ENCODE results near the gene TMEM231.
"Not testable (repeated sequence)": the region's sequence is repeated elsewhere in the genome, so short reads cannot be mapped to it uniquely, and the experiment has no call there.

The TMEM231 gene

GRCh38 chr16:75529056-75529905 lies 26.8 kb downstream of the TMEM231 start:
- DNase-seq: no peak

- no peak for DNase-seq
These were observed 28.2 kb downstream of the TMEM231 start for GRCh38 chr16:75527825-75528299.

GRCh38 chr16:75526032-75526790 lies 29.8 kb downstream of the TMEM231 start:
- DNase-seq: no peak

- no peak for DNase-seq
These were observed 36.9 kb downstream of the TMEM231 start for GRCh38 chr16:75519175-75519574.

DNA sequence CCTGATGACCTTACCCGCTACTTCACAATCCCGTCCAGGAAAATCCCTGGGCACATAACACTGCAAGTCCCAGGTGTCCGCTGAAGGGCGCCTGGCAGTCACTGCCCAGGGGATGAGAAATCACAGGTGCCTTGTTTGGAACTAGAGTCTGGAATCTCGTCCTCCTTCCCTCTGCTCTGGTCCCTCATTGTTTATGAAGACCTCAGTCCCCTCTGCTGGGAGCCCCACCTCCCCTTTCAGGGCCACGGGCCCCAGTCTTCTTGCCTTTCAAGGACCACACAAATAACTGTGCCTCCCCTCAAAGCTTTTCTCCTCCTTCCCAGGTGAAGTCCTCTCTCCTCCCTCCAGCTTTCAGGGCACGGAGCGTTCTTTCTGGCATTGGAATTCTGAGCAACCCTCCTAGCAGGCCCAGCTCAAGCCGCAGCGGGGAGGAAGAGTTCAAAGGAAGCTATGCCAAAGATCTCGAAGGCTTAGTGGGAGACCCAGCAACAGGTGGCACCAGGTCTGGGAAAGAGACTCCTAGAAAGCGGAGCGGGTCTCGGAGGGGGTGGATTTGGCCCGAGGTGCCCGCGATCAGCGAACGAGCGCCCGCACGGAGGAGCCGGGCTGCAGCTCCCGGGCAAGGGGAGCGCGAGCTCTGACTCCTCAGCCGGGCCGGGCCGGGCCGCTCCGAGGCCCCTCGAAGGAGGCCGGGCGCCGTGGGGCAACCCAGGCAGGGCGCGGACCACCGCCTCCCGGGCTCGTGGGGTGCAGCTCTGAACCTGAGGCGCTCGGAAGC lies 39.7 kb downstream of the TMEM231 start:
- DNase-seq: not testable (repeated sequence)

DNA sequence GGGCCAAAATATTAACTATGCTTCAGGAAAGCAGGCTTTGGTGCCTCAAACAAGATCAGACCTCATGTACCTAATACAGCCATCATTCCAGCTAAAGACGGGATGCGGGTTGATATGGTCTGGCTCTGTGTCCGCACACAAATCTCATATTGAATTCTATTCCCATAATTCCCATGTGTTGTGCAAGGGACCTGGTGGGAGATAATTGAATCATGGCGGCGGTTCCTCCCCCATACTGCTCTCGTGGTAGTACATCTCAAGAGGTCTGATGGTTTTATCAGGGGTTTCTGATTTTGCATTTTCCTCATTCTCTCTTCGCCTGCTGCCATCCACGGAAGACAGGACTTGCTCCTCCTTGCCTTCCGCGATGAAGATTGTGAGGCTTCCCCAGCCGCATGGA lies 41.8 kb downstream of the TMEM231 start:
- DNase-seq: no peak

GRCh38 chr16:75506574-75506973 lies 49.5 kb downstream of the TMEM231 start:
- no peak for DNase-seq

- no peak for DNase-seq
These were observed 49.9 kb downstream of the TMEM231 start for GRCh38 chr16:75506107-75506506.

GRCh38 chr16:75503801-75504200 lies 52.3 kb downstream of the TMEM231 start:
- DNase-seq: no peak

GRCh38 chr16:75502916-75503605 lies 53.0 kb downstream of the TMEM231 start:
- DNase-seq: no peak

GRCh38 chr16:75501820-75502219 lies 54.2 kb downstream of the TMEM231 start:
- DNase-seq: not testable (repeated sequence)

GRCh38 chr16:75501359-75501758 lies 54.7 kb downstream of the TMEM231 start:
- DNase-seq: no peak

GRCh38 chr16:75498605-75499322 lies 57.3 kb downstream of the TMEM231 start:
- DNase-seq: not testable (repeated sequence)

- DNase-seq: no peak
These were observed 58.5 kb downstream of the TMEM231 start for GRCh38 chr16:75497558-75497957.

GRCh38 chr16:75495076-75495674 lies 60.9 kb downstream of the TMEM231 start, which contains the start of gene CHST6:
TSS of gene CHST6 (minus strand) at chr16:75495441. CDS start at chr16:75479828, 15,613 bp downstream.
- DNase-seq: no peak

DNA sequence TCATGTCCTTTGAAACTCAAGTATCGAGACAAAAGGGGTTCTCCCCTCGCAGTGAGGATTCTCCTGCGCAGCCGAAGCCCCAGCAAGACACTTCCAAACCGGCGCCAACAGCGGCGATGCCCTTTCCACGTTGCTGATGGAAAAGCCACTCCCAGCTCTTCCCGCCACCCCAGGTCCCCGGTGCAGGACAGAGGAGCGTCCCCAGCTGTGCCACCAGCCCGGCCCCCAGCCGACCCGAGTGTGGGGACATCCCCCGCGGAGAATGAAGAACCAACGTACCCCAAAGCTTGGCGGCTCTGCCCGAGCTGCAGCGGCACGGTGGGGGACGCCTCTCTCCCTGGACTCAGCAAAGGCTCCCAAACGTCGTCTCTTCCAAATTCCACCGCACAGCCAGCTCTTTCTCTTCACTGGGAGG lies 61.4 kb downstream of the TMEM231 start:
- no peak for DNase-seq

DNA sequence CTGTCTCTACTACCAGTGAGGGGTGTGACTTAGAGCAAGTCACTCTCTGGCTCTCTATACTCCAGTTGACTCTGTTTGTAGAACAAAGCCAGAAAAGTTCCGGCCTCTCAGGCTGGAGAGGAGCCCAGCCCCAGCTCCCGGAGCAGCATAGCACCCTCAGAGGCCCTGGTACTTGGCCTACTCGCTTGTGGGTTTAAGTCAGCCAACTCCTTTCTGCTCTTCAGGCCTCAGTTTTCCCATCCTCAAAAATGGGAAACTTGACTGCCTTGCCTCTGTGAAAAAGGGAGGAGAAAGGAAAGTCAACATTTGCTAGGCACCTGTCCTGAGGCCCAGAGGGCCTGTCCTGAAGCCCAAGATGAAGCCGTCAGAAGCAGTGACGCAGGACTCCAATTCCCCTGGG lies 61.9 kb downstream of the TMEM231 start:
- no peak for DNase-seq

DNA sequence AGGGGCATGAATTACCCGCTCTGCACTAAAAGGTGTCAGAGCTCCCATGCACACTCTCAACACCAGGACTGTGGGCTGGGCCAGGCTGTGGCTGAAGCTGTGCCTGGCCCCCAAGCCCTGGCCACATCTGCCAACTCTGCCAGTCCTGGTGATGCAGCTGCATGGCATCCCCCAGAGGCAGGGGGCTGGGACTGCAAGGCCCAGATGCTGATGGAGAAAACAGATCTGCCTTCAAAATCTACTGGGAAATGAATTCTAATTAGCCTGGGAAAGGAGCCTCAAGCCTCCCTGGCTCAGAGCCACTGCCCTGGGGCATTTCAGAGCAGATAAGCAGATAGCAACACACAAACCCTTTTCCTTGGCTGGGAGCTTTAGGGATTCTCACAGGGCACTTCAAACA lies 64.2 kb downstream of the TMEM231 start:
- no peak for DNase-seq

DNA sequence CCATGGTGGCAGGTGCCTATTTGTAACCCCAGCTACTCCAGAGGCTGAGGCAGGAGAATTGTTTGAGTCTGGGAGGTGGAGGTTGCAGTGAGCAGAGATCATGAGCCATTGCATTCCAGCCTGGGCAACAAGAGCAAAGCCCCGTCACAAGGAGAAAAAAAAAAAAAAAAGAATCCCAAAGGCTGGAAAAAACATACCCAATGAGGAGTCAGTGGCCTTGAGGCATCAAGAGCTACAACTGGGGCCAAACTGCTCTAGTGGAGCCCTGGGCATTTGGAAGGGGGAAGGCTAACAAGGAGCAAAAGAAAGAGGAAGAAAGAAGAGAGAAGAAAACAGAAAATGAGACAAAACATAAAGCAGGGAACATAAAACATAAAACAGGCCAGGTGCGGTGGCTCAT lies 67.7 kb downstream of the TMEM231 start:
- DNase-seq: no peak
